ENCODE data around the gene PSMD9. TPM values are rescaled to one million over a fixed set of nuclear protein-coding genes. Genes with fewer than 3 reads are reported as not detected.
A peak's percentile ranks its signal among the peaks of the same experiment; 100 is the strongest.
"Not testable (repeated sequence)": the region's sequence is repeated elsewhere in the genome, so short reads cannot be mapped to it uniquely, and the experiment has no call there.

The PSMD9 gene
- total and polyA plus RNA-seq, 5 experiments from 2014 or later: 35.1 to 90.5 (median 88.4) TPM

DNA sequence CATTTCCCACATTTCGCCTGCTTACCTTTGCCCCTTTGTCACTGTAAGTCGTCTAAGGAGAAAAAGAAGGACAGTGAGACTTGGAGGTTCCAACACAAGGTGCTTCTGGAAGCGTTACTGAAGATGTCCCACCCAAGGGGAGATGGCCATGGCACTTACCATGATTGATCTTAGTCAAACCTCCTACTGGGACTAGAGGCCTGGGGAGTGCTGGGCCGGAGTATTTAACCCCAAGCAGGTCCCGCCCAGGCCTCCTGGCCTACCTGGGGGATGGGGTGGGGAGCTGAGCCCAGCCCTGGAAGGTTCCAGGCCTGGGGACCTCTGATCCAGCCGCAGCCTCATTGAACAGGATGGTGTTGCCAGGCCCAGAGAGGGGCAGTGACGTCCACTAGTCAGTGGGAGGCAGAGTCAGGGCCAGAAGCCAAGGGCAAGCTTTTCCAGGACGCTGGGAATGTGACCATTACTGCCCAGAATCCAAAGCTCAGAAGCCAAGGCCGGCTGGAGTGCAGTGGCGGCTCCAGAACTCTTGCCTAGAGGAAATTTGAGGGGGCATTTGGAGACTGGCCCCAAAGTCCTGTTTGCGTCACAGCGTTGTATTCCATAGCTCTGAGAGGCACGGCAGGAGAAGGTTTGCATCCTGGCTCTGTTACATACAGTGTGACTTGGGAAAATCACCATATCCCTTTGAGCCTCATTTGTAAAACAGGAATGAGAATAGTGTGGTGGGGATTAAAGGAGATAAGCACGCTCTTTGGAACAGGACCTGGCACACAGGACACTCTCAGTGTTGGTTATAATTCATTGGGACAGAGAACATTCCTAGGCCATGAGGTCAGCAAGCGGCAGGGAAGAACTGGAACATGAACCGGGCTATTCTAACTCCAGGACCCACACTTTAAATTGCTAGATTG is 29.7 kb upstream of the PSMD9 start, which contains the start of gene HPD:
HPD (minus strand) TSS at position 198 of the 911 bp plus-strand sequence; CDS start at position 162, 36 bp downstream.
- peaks cover 0 to 5% (median 0%) of the 10 kb centered on the region in 4 donors for H3K4me1 Mint-ChIP-seq
- no peak within 1 kb of the TSS for H3K4me3 Mint-ChIP-seq
- DNase-seq (no peak), ATAC-seq (no peak)
- POLR2A ChIA-PET: interaction anchor here (0.6 kb wide), 1 partner anchor 586 kb away, joined by 6 read pairs; no protein-coding TSS in a partner anchor
- H3K36me3 Mint-ChIP-seq: peaks cover 0 to 4% (median 0%) of the 10 kb centered on the region in 3 donors
- no peaks in the 10 kb centered on the region for H3K9me3 Mint-ChIP-seq
- peak within 1 kb of the TSS in 1 of 10 donors; percentile 43 for H3K27ac Mint-ChIP-seq
- H3K27me3 Mint-ChIP-seq: no peaks in the 10 kb centered on the region

DNA sequence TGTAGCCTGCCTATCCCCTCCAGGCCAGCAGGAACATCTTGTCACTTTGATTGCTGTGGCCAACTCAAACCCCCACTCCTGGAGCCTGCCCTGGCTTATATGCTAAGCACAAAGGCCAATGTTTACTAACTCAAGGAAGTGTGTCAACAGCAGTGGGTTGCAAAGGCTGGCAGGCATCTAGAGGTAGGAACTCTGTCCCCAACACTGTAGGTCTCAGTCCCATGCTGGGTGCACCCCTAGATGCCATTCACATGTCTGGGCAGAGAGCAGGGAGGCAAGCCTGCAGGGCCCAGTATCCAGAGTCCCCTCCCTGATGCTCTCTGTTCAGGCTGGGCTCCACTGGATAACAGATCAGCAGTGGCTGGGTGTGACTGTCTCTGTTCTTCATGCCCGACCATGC is 28.3 kb upstream of the PSMD9 start:
- Mint-ChIP-seq H3K9me3 (no peaks in the 10 kb centered on the region), H3K4me3 (no peak overlapping the region), H3K36me3 (peaks cover 0 to 4% (median 0%) of the 10 kb centered on the region in 3 donors), H3K27ac (no peak overlapping the region), H3K27me3 (no peaks in the 10 kb centered on the region), H3K4me1 (peaks cover 0 to 5% (median 0%) of the 10 kb centered on the region in 4 donors)
- DNase-seq: no peak
- POLR2A ChIA-PET: no interaction called here
- ATAC-seq: no peak

DNA sequence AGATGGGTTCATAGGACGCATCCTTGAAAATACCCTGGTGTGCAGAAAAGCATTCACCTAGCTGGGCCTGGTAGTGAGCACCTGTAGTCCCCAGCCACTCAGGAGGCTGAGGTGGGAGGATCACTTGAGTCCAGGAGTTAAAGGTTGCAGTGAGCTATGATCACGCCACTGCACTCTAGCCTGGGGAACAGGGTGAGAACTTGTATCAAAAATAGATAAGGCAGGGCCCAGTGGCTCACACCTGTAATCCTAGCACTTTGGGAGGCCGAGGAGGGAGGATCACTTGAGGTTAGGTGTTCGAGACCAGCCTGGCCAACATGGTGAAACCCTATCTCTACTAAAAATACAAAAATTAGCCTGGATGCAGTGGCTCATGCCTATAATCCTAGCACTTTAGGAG is 27.9 kb upstream of the PSMD9 start:
- H3K27ac Mint-ChIP-seq, H3K27me3 Mint-ChIP-seq, H3K4me3 Mint-ChIP-seq, H3K9me3 Mint-ChIP-seq, POLR2A ChIA-PET, DNase-seq, ATAC-seq, H3K36me3 Mint-ChIP-seq, H3K4me1 Mint-ChIP-seq: not testable (repeated sequence)

DNA sequence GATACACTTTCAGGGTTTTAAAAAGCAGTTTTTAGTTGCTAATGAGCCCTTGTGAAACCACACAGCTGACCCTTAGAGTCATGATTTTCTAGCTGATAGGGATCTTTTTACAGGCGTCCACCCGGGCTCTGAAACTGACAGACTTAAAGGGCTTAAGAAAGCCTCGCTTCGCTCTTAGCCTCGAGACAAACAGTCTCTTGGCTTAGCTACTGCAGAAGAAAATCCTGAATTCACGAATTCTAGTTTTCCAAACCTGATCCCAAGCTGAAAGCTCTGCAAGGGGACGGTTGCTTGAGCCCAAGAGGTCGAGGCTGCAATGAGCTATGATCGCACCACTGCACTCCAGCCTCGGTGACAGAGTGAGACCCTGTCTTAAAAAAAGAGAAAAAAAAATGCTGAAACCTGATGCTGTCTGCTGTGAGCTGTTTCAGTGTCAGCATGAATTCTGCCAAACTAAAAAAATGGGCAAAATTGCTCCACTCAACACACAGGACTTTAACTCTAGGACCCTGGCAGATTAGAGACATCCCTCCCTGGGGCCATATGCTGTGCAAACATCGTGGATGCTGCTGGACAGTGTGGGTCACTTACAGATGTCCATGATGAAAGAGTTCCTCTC is 26.8 kb upstream of the PSMD9 start:
- POLR2A ChIA-PET: interaction anchor here (0.6 kb wide), 1 partner anchor 1375 kb away, joined by 4 read pairs; no protein-coding TSS in a partner anchor
- Mint-ChIP-seq H3K4me3 (no peak overlapping the region), H3K4me1 (no peaks in the 10 kb centered on the region), H3K9me3 (no peaks in the 10 kb centered on the region), H3K27me3 (no peaks in the 10 kb centered on the region), H3K27ac (no peak overlapping the region), H3K36me3 (peaks cover 0 to 2% (median 0%) of the 10 kb centered on the region in 3 donors)
- ATAC-seq (no peak), DNase-seq (no peak)

DNA sequence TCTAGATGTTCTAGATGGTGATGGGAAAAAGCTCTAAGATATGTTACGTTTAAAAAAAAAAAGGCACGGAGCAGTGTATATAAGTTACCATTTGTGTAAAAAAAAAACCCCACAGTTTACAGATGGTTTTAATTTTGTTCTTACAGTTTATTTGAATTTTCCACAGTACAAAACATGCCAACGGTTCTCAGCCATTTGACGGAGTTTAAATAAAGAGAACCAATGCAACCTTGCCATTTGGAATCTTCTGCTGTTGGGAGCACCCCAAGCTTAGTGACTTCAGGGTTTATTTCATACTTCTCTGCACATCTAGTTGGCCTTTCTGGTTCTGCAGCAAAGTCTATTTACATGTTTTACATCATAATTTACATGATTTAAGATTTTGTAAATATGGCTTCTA is 22.3 kb upstream of the PSMD9 start:
- Mint-ChIP-seq H3K27ac (no peak overlapping the region), H3K36me3 (no peaks in the 10 kb centered on the region), H3K9me3 (no peaks in the 10 kb centered on the region), H3K4me3 (no peak overlapping the region), H3K27me3 (no peaks in the 10 kb centered on the region), H3K4me1 (no peaks in the 10 kb centered on the region)
- ATAC-seq: no peak
- POLR2A ChIA-PET: no interaction called here
- DNase-seq: no peak

DNA sequence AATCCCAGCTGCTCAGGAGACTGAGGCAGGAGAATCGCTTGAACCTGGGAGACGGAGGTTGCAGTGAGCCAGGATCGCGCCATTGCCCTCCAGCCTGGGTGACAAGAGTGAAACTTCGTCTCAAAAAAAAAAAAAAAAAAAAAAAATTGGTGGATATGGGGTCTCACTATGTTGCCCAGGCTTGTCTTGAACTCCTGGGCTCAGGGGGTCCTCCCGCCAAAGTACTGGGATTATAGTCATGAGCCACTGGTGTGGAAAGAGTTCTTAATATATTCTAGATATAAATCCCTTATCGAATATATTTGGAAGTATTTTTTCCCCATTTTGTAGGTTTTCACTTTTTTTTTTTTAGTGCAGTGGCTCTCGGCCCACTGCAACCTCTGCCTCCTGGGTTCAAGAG is 19.4 kb upstream of the PSMD9 start:
- H3K4me1 Mint-ChIP-seq, H3K9me3 Mint-ChIP-seq, H3K36me3 Mint-ChIP-seq, H3K27ac Mint-ChIP-seq, DNase-seq, H3K27me3 Mint-ChIP-seq, H3K4me3 Mint-ChIP-seq, ATAC-seq: not testable (repeated sequence)
- POLR2A ChIA-PET: interaction anchor here (0.6 kb wide), 1 partner anchor 14 kb away, joined by 10 read pairs; no protein-coding TSS in a partner anchor

DNA sequence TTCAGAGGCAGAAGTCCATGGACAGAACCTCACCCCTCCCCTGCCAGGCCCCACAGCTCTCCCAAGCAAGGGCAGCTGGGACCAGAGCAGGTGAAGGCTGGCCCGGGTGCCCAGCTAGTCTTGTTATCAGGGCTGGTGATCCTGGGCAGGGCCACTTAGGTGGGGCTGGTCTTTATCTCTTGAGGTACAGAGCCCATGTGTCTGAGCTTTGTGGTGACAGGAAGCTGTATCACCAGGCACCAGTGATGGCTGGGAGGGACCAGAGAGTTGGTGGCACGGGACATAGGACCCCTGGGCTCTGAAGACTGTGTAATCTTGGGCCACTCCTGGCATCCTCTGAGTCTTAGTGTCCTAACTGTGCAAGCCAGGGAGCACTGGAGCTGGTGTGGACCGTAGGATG is 17.1 kb upstream of the PSMD9 start:
- DNase-seq (no peak), ATAC-seq (no peak)
- no peaks in the 10 kb centered on the region for H3K36me3 Mint-ChIP-seq
- H3K27ac Mint-ChIP-seq: peak overlapping the region in 1 of 10 donors; percentile 62
- no peaks in the 10 kb centered on the region for H3K27me3 Mint-ChIP-seq
- H3K9me3 Mint-ChIP-seq: no peaks in the 10 kb centered on the region
- POLR2A ChIA-PET: interaction anchor here (1.1 kb wide), 1 partner anchor 23 kb away, joined by 4 read pairs; no protein-coding TSS in a partner anchor
- no peak overlapping the region for H3K4me3 Mint-ChIP-seq
- peaks cover 0 to 1% (median 0%) of the 10 kb centered on the region in 4 donors for H3K4me1 Mint-ChIP-seq

DNA sequence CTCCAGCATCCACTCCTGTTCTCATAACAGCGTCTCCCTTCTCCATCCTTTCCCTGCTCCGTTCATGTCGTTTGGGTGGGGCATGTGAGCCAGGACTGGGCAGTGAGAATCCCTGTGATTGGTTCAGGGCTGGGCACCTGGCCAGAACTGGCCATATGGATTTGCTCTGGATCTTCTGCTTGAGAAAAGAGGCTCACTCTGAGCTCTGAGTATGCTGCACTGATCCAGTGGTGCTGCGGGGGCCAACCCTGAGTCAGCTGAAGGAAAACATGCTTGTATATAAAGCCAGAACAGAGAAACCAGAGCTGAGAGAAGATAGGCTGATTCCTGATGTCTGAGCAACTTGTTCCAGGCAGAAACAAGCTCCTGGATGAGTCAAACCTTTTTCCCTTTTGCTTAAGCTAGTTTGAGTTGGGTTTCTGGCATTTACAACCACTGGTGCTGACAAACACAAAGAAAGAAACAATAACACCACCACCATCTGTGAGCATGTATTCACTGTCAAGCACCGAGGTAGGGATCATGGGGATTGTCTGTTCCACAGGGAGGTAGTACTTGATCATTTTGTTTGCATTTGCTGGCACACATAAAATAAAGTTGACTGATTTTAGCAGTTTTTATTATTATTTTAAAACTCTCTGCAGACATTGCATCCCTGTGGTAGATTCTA is 15.9 kb upstream of the PSMD9 start:
- POLR2A ChIA-PET: interaction anchor here (1.1 kb wide), 1 partner anchor 21 kb away, joined by 4 read pairs; no protein-coding TSS in a partner anchor
- Mint-ChIP-seq H3K4me1 (peaks cover 0 to 1% (median 0%) of the 10 kb centered on the region in 4 donors), H3K27ac (peak overlapping the region in 1 of 10 donors; percentile 75)

DNA sequence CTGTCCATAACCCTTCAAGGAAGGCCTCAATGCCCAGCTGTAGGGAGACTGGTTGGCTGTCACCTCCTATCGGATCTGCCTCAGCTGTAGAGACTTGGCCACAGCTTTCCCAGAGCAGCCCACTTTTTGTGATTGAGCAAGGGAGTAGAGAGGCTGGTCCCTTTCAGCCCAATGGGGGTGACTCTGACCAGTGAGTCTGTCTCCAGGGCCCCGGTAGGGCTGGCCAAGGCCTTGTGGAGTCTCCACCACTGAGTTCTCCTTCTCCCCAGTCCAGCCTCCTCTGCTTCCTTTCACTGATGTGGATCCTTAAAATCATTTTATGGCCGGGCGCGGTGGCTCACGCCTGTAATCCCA is 15.4 kb upstream of the PSMD9 start:
- POLR2A ChIA-PET: no interaction called here
- no peak for ATAC-seq
- no peak overlapping the region for H3K4me3 Mint-ChIP-seq
- no peaks in the 10 kb centered on the region for H3K36me3 Mint-ChIP-seq
- no peaks in the 10 kb centered on the region for H3K27me3 Mint-ChIP-seq
- H3K4me1 Mint-ChIP-seq: peaks cover 0 to 1% (median 0%) of the 10 kb centered on the region in 4 donors
- H3K9me3 Mint-ChIP-seq: no peaks in the 10 kb centered on the region
- DNase-seq: no peak
- H3K27ac Mint-ChIP-seq: no peak overlapping the region

More for the DNA sequence above, 15.9 kb upstream of the PSMD9 start:
- DNase-seq (no peak), ATAC-seq (no peak)
- H3K36me3 Mint-ChIP-seq: no peaks in the 10 kb centered on the region
- H3K4me3 Mint-ChIP-seq: no peak overlapping the region
- H3K27me3 Mint-ChIP-seq: no peaks in the 10 kb centered on the region
- H3K9me3 Mint-ChIP-seq: no peaks in the 10 kb centered on the region

DNA sequence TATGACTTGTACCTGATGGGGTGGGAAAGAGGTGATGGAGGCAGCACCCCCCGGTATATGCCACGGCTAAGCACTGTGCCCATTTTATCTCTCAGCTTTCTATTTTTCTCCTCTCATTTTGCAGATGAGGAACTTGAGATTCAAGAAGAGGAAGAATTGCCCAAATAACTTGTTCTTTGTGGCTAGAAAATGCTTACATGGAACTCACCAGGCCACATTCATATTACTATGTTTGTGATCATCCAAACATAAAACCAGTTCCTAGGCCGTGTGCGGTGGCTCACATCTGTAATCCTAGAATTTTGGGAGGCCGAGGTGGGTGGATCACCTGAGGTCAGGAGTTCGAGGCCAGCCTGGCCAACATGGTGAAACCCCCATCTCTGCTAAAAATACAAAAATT is 14.5 kb upstream of the PSMD9 start:
- POLR2A ChIA-PET: no interaction called here
- peaks cover 0 to 1% (median 0%) of the 10 kb centered on the region in 4 donors for H3K4me1 Mint-ChIP-seq

DNA sequence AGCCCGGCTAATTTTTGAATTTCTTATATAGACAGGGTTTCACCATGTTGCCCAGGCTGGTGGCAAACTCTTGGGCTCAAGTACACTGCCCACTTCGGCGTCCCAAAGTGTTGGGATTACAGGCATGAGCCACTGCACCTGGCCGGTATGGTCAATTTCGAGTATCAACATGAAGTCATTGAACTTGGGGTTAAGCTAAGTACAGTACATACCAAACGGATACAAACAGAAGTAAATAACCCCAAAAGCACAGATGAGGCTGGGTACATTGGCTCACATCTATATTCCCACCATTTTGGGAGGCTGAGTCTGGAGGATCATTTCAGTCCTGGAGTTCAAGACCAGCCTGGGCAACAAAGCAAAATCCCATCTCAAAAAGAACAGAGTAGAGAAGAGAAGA is 13.0 kb upstream of the PSMD9 start:
- ATAC-seq (no peak), DNase-seq (no peak)
- Mint-ChIP-seq H3K27ac (no peak overlapping the region), H3K4me3 (no peak overlapping the region), H3K9me3 (no peaks in the 10 kb centered on the region), H3K36me3 (no peaks in the 10 kb centered on the region), H3K4me1 (peaks cover 0 to 1% (median 0%) of the 10 kb centered on the region in 4 donors), H3K27me3 (no peaks in the 10 kb centered on the region)
- POLR2A ChIA-PET: interaction anchor here (0.5 kb wide), 1 partner anchor 122 kb away, joined by 3 read pairs; no protein-coding TSS in a partner anchor

More for the DNA sequence above, 14.5 kb upstream of the PSMD9 start:
- Mint-ChIP-seq H3K27me3 (no peaks in the 10 kb centered on the region), H3K27ac (no peak overlapping the region), H3K36me3 (no peaks in the 10 kb centered on the region), H3K9me3 (no peaks in the 10 kb centered on the region), H3K4me3 (no peak overlapping the region)
- no peak for ATAC-seq
- DNase-seq: no peak

DNA sequence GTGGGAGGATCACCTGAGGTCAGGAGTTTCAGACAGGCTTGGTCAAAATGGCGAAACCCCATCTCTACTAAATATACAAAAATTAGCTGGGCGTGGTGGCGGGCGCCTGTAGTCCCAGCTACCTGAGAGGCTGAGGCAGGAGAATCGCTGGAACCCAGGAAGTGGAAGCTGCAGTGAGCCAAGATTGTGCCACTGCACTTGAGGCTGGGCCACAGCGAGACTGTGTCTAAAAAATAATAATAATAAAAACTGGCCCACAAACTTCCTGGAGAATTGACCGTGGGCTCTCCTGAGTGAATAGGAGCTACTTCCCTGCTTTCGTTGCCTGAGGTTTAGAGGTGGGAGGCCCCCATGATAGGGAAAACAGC is 12.5 kb upstream of the PSMD9 start:
- POLR2A ChIA-PET: interaction anchor here (0.5 kb wide), 2 partner anchors 10 to 122 kb away, joined by 3 to 4 read pairs; no protein-coding TSS in a partner anchor
- not testable (repeated sequence) for H3K9me3 Mint-ChIP-seq

More for the DNA sequence above, 12.5 kb upstream of the PSMD9 start:
- DNase-seq, H3K4me3 Mint-ChIP-seq, ATAC-seq, H3K27ac Mint-ChIP-seq, H3K27me3 Mint-ChIP-seq, H3K36me3 Mint-ChIP-seq, H3K4me1 Mint-ChIP-seq: not testable (repeated sequence)

Measured in naive thymus-derived CD8-positive, alpha-beta T cell (primary cell).